ENCODE results near the gene CDH23. TPM values are rescaled to one million over a fixed set of nuclear protein-coding genes. Genes with fewer than 3 reads are reported as not detected.

Gene CDH23
- total and polyA plus RNA-seq, 9 of the 15 experiments (the other 6 are each of a cell fraction or from before 2014, with no cell fraction given): 0.18 to 1.2 (median 0.47) TPM

GRCh38 chr10:71830726-71831125 is 434.0 kb downstream of the CDH23 start (continued):
- TF ChIP-seq, protein P1, sequence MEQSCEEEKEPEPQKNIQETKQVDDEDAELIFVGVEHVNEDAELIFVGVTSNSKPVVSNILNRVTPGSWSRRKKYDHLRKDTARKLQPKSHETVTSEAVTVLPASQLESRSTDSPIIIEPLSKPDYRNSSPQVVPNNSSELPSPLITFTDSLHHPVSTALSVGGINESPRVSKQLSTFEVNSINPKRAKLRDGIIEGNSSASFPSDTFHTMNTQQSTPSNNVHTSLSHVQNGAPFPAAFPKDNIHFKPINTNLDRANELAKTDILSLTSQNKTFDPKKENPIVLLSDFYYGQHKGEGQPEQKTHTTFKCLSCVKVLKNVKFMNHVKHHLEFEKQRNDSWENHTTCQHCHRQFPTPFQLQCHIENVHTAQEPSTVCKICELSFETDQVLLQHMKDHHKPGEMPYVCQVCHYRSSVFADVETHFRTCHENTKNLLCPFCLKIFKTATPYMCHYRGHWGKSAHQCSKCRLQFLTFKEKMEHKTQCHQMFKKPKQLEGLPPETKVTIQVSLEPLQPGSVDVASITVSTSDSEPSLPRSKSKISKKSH (CRISPR knock-in tag; IDR thresholded peaks at IDR 0.05): no peak

DNA sequence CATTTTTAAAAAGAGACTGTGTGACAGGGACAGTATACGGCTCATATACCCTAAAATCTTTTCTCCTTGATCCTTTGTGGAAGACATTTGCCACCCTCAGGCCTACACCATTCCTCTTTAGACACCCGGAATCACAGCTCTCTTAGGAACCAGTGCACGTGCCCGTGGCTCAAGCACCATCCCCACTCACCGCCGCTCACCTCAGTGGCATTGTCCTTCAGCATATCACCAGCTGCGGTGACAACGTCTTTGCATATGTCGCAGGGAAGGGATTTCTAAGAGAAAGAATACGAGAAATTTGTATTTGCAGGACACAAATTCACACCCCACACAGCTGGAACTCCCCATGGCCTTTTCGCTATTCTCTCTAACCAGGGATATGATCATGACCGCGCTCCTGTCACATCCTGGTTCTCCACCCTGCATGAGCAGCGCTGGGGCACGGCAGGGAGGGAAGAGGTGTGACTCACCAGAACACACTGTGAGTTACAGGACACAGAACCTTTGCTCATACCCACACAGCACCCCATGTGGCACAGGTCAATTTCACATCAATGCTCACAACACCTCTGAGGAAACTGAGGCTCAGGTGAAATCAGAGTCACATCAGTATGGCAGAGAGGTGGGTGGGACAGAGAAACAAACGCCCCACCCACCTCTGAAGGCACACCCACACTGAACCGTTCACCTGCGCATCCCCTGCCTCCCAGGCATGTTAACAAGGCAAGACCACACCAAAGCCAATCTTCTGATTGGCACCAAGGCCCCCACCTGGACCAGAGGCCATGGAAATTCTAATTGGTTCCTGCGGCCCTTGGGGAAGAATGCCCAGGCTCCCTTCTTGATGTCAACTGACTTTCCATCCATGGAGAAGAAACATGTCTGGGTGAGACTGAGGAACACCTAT is 435.2 kb downstream of the CDH23 start:
- peaks cover 16% of the 10 kb centered on the region for H3K9me1 ChIP-seq (ENCODE audit: control insufficient read depth, insufficient read depth, low read length)
- no peak overlapping the region for H3K4me3 ChIP-seq
- H3K27me3 ChIP-seq (ENCODE audit: control insufficient read depth in 2 of 2, insufficient read depth in 2 of 2, low read length in 2 of 2): no peaks in the 10 kb centered on the region
- DNase-seq (ENCODE audit: extremely low read depth in 1 of 4, low spot score in 3 of 4) (no peak), FAIRE-seq (no peak), ATAC-seq (no peak)
- H3K9ac ChIP-seq (ENCODE audit: insufficient read depth in 1 of 2, low read depth in 2 of 2, low read length in 2 of 2): no peak overlapping the region
- CTCF ChIA-PET (ENCODE audit: low intra/inter-chr PET ratio): no interaction called here
- no peak overlapping the region for H2AFZ ChIP-seq (ENCODE audit: low read depth, low read length)
- in situ Hi-C loops (cut with MboI) (no loop called here), intact Hi-C loops (cut with micrococcal nuclease) (loop anchor here (2.0 kb wide), 1 partner anchor 17 kb away; no protein-coding TSS in a partner anchor)
- no peak overlapping the region for H3K27ac ChIP-seq (ENCODE audit: extremely low read depth, low read depth, low read length)
- peaks cover 52% of the 10 kb centered on the region for H3K79me2 ChIP-seq (ENCODE audit: control insufficient read depth, insufficient read depth, low read length)
- no peaks in the 10 kb centered on the region for H3K9me3 ChIP-seq (replicated peaks; ENCODE audit: control insufficient read depth, insufficient read depth, low read depth, low read length)
- BruUV-seq (replicated peaks): no TSS peak
- H3K36me3 ChIP-seq (ENCODE audit: control insufficient read depth, insufficient read depth, low read length): peaks cover 89% of the 10 kb centered on the region
- peaks cover 7 to 9% of the 10 kb centered on the region in 2 experiments; a peak in 4 of 5 replicates for H3K4me1 ChIP-seq (replicated peaks in 1 of 2; ENCODE audit: control insufficient read depth in 2 of 2, insufficient read depth in 2 of 2, low read length in 2 of 2)
- H3K4me2 ChIP-seq (ENCODE audit: insufficient read depth, low read length): no peak overlapping the region
- 90% methylated on average over 19 of the region's 19 CpGs for WGBS (ENCODE audit: insufficient coverage, low coverage, missing lambda C conversion rate)
- POLR2A ChIA-PET: interaction anchor here (0.9 to 5.6 kb wide), 5 partner anchors 7 to 62 kb away, joined by 3 to 27 read pairs (median 8); no protein-coding TSS in a partner anchor
- H4K20me1 ChIP-seq (replicated peaks; ENCODE audit: control insufficient read depth, insufficient read depth, low read length): peaks cover 36% of the 10 kb centered on the region
- TF ChIP-seq BRD4 (IDR thresholded peaks at IDR 0.05): no peak
- TF ChIP-seq WHSC1 (IDR thresholded peaks at IDR 0.05; ENCODE audit: low read length): no peak
- no peak for TF ChIP-seq PHF20 (IDR thresholded peaks at IDR 0.05; ENCODE audit: partially characterized antibody)
- TF ChIP-seq HNRNPL (IDR thresholded peaks at IDR 0.05; ENCODE audit: low read depth, low read length): no peak
- TF ChIP-seq, protein P2, sequence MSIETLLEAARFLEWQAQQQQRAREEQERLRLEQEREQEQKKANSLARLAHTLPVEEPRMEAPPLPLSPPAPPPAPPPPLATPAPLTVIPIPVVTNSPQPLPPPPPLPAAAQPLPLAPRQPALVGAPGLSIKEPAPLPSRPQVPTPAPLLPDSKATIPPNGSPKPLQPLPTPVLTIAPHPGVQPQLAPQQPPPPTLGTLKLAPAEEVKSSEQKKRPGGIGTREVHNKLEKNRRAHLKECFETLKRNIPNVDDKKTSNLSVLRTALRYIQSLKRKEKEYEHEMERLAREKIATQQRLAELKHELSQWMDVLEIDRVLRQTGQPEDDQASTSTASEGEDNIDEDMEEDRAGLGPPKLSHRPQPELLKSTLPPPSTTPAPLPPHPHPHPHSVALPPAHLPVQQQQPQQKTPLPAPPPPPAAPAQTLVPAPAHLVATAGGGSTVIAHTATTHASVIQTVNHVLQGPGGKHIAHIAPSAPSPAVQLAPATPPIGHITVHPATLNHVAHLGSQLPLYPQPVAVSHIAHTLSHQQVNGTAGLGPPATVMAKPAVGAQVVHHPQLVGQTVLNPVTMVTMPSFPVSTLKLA (conservative IDR thresholded peaks at IDR 0.05): no peak
- TF ChIP-seq ZNF583 (CRISPR knock-in tag; IDR thresholded peaks at IDR 0.05): no peak
- TF ChIP-seq ATF6 (CRISPR knock-in tag; IDR thresholded peaks at IDR 0.05): no peak
- no peak for TF ChIP-seq CCNT2 (IDR thresholded peaks at IDR 0.05; ENCODE audit: borderline replicate concordance, extremely low read depth, insufficient read length, low read depth, low read length)
- TF ChIP-seq, protein P3, sequence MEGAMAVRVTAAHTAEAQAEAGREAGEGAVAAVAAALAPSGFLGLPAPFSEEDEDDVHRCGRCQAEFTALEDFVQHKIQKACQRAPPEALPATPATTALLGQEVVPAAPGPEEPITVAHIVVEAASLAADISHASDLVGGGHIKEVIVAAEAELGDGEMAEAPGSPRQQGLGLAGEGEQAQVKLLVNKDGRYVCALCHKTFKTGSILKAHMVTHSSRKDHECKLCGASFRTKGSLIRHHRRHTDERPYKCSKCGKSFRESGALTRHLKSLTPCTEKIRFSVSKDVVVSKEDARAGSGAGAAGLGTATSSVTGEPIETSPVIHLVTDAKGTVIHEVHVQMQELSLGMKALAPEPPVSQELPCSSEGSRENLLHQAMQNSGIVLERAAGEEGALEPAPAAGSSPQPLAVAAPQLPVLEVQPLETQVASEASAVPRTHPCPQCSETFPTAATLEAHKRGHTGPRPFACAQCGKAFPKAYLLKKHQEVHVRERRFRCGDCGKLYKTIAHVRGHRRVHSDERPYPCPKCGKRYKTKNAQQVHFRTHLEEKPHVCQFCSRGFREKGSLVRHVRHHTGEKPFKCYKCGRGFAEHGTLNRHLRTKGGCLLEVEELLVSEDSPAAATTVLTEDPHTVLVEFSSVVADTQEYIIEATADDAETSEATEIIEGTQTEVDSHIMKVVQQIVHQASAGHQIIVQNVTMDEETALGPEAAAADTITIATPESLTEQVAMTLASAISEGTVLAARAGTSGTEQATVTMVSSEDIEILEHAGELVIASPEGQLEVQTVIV (CRISPR knock-in tag; IDR thresholded peaks at IDR 0.05; ENCODE audit: borderline replicate concordance): no peak
- no peak for TF ChIP-seq ZNF75A (CRISPR knock-in tag; IDR thresholded peaks at IDR 0.05)
- no peak for TF ChIP-seq FOXJ3 (CRISPR knock-in tag; IDR thresholded peaks at IDR 0.05)
